Measurements from ENCODE around the gene GFY. TPM values are rescaled to one million over a fixed set of nuclear protein-coding genes. Genes with fewer than 3 reads are reported as not detected.

The GFY gene
- total and polyA plus RNA-seq, 5 donors, result not detected

- Histone ChIP-seq H3K27me3 (ENCODE audit: control insufficient read depth, insufficient read depth) (no peaks in the 10 kb centered on the region), H3K9me3 (ENCODE audit: control insufficient read depth, low read length) (no peaks in the 10 kb centered on the region), H3K27ac (ENCODE audit: low read length) (no peak overlapping the region), H3K4me3 (ENCODE audit: low read length) (no peak overlapping the region), H3K4me1 (ENCODE audit: control insufficient read depth, insufficient read depth, low read length) (no peaks in the 10 kb centered on the region)
- DNase-seq (no peak), ATAC-seq (no peak)
- 72% methylated on average over 5 of the region's 5 CpGs for WGBS
- intact Hi-C loops (cut with DNase I), result no loop called here
Measured at GRCh38 chr19:49409441-49410029, 15.7 kb upstream of the GFY start.

DNA sequence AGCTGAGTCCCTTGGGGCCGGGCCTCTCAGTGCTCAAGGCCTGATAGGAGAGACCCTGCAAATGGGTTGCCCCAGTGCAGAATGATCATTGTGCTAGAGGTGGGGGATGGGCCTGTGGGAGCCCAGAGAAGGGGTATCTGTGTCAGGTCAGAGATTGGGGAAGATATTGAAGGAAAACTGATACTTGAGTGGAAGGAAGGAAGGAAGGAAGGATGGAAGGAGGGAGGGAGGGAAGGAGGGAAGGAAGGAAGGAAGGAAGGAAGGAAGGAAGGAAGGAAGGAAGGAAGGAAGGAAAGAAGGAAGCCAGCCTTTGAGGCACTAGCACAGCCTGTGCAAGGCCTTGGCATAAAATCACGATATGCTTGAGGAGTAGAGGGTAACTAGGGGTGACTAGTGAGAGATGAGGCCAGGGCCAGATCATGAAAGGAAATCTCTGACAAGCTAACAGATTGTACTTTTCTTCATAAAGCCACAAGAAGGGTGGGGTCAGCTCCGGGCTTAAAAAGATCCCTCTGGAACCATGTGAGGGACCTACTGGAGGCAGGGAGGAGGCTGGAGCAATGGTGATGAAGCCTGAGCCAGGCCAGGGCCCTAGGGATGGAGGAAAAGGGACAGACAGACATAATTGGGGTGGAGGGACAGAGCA lies 13.4 kb upstream of the GFY start:
- WGBS, result 71% methylated on average over 3 of the region's 3 CpGs
- Histone ChIP-seq H3K4me1 (ENCODE audit: control insufficient read depth, insufficient read depth, low read length) (no peaks in the 10 kb centered on the region), H3K27me3 (ENCODE audit: control insufficient read depth, insufficient read depth) (no peaks in the 10 kb centered on the region), H3K27ac (ENCODE audit: low read length) (no peak overlapping the region), H3K4me3 (ENCODE audit: low read length) (no peak overlapping the region), H3K9me3 (ENCODE audit: control insufficient read depth, low read length) (no peaks in the 10 kb centered on the region)
- DNase-seq, result no peak
- no peak for ATAC-seq
- intact Hi-C loops (cut with DNase I), result no loop called here

DNA sequence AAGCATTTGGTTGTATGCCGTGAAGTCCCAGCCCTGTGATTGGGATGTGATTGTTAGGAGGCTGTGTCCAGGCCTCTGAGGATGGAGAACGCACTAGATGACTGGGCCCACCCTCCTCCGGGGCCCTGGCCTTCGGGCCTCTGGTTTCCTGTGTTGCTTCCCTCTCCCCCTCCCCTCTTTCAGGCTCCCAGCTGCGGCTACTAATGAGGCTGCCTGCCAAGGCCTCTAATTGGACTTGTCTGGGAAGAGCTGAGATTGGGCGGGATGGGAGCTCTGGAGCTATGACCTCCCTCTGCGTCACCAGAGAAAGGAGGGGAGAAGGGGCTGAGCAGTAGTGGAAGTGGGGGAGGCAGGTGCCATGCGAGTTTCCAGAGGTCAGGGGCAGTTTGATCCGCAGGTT lies 11.8 kb upstream of the GFY start:
- DNase-seq (no peak), ATAC-seq (no peak)
- no peaks in the 10 kb centered on the region for H3K4me1 ChIP-seq (ENCODE audit: control insufficient read depth, insufficient read depth, low read length)
- 51% methylated on average over 9 of the region's 9 CpGs for WGBS
- no peak overlapping the region for H3K4me3 ChIP-seq (ENCODE audit: low read length)
- intact Hi-C loops (cut with DNase I), result no loop called here
- no peaks in the 10 kb centered on the region for H3K9me3 ChIP-seq (ENCODE audit: control insufficient read depth, low read length)
- no peak overlapping the region for H3K27ac ChIP-seq (ENCODE audit: low read length)
- no peaks in the 10 kb centered on the region for H3K27me3 ChIP-seq (ENCODE audit: control insufficient read depth, insufficient read depth)

DNA sequence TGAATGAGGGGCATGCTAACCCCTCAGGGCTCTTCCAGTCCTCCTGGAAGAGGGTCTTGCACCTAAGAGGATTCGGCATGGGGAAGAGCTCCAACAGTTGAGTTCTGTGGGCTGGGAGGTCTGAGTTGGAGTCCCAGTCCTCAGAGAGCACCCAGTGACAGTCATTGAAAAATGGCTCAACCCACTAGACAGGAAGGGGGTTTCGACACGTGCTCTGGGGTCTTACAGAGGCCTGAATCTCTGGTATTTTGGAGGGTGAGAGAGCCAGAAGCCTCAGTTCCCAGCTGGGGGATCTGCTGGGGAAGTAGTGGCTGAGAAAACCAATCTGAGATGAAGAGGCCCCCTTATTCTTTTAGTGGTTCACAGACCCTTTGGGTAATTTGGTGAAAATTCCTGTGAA lies 10.9 kb upstream of the GFY start:
- H3K27me3 ChIP-seq (ENCODE audit: control insufficient read depth, insufficient read depth), result no peaks in the 10 kb centered on the region
- no peaks in the 10 kb centered on the region for H3K4me1 ChIP-seq (ENCODE audit: control insufficient read depth, insufficient read depth, low read length)
- no peak overlapping the region for H3K4me3 ChIP-seq (ENCODE audit: low read length)
- ATAC-seq, result no peak
- H3K9me3 ChIP-seq (ENCODE audit: control insufficient read depth, low read length), result no peaks in the 10 kb centered on the region
- H3K27ac ChIP-seq (ENCODE audit: low read length), result no peak overlapping the region
- intact Hi-C loops (cut with DNase I), result no loop called here
- WGBS, result 78% methylated on average over 3 of the region's 3 CpGs
- no peak for DNase-seq

DNA sequence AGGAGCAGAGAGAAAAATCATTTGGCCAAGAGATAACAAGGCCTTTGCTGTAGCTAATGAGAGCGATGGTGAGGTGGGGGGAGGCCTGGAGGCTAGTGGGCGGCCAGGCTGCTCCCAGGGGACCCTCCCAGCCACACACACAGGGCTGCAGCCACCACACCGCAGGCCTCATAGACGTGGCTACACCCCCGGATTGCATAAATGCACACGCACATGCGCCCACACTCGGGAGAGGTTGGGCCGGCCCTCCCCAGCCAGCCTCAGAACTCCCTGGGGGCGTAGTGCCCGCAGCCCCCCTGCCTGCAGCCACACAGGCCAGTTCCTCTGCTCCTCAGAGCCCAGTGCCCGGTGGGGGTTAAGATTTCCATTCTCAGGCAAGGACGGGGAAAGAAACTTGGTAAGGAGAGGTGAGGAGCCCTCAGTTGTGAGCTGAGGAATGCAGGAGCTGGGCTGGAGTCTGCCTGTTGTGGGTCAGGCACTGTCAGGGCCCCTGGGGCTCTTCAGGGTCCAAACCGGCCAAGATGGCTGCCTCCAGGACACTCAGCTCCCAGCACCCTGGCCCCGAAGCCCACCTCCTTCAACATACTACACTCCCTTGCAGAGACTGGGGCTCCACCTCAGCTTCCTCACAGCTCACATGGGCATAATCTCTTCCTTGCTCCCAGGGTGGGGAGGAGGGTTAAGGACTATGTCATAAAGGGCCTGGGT lies 9.9 kb upstream of the GFY start:
- DNase-seq (no peak), ATAC-seq (no peak)
- Histone ChIP-seq H3K27ac (ENCODE audit: low read length) (no peak overlapping the region), H3K9me3 (ENCODE audit: control insufficient read depth, low read length) (no peaks in the 10 kb centered on the region), H3K27me3 (ENCODE audit: control insufficient read depth, insufficient read depth) (no peaks in the 10 kb centered on the region), H3K4me1 (ENCODE audit: control insufficient read depth, insufficient read depth, low read length) (no peaks in the 10 kb centered on the region), H3K4me3 (ENCODE audit: low read length) (no peak overlapping the region)
- intact Hi-C loops (cut with DNase I), result no loop called here
- WGBS, result 49% methylated on average over 15 of the region's 15 CpGs

DNA sequence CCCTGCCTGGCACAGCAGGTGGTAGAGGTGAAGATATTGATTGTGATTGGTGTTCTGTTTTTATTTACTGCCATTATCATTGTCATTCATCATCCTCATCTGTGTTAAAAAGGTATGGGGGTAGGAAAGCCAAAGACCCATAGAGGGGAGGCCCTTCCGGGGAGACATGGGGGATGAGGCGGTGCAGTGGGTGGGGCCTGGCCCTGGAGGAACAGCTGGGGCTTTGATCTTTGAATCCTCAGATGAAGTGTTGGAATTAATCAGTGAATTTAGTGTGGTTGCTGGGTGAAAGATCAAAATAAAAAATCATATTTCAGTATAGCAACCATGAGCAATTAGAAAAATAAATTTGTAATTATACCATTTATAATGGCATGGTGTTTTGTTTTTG lies 9.4 kb upstream of the GFY start:
- intact Hi-C loops (cut with DNase I), result no loop called here
- ATAC-seq, result no peak
- no peak overlapping the region for H3K27ac ChIP-seq (ENCODE audit: low read length)
- 92% methylated on average over 2 of the region's 2 CpGs for WGBS
- no peaks in the 10 kb centered on the region for H3K4me1 ChIP-seq (ENCODE audit: control insufficient read depth, insufficient read depth, low read length)
- no peak overlapping the region for H3K4me3 ChIP-seq (ENCODE audit: low read length)
- H3K27me3 ChIP-seq (ENCODE audit: control insufficient read depth, insufficient read depth), result no peaks in the 10 kb centered on the region
- DNase-seq, result no peak
- H3K9me3 ChIP-seq (ENCODE audit: control insufficient read depth, low read length), result no peaks in the 10 kb centered on the region

DNA sequence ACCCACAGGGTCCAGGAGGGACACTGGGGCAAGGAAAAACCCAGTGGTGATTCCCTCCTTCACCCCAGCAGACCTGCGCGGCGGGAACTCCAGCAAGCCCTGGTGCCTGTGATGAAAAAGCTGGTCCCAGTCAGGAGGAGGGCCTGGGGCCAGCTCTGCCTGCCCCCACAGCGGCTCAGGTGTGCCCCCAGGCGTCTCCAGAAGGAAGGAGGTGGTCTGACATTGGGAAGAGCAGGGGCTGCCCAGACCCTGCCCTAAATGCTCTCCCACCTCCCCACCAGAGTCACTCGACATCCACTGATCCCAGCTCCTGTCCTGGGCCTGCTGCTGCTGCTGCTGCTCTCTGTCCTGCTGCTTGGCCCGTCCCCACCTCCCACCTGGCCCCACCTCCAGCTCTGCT lies 8.1 kb upstream of the GFY start:
- no peak for DNase-seq
- no peaks in the 10 kb centered on the region for H3K9me3 ChIP-seq (ENCODE audit: control insufficient read depth, low read length)
- H3K4me3 ChIP-seq (ENCODE audit: low read length), result no peak overlapping the region
- ATAC-seq, result no peak
- H3K27ac ChIP-seq (ENCODE audit: low read length), result no peak overlapping the region
- no peaks in the 10 kb centered on the region for H3K27me3 ChIP-seq (ENCODE audit: control insufficient read depth, insufficient read depth)
- intact Hi-C loops (cut with DNase I), result no loop called here
- WGBS, result 62% methylated on average over 7 of the region's 7 CpGs
- H3K4me1 ChIP-seq (ENCODE audit: control insufficient read depth, insufficient read depth, low read length), result no peaks in the 10 kb centered on the region

DNA sequence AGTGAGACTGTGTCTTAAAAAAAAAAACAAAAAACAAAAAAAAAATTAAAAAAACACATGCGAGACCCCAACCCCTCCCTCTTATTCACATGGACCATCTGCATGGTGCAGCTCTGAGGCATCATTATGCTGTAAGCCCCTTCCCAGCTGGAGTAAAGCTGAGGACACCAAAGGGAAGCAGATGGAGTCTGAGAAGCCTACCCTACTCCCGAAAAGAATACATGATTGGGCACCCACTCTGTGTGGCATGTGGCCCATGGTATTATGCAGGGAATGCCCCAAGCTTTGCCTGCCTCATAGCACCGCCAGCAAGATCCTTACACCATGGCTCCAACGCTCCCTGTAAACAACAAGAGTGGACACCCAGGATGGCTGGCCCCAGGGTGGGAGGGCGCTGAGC lies 6.7 kb upstream of the GFY start:
- Histone ChIP-seq H3K4me1 (ENCODE audit: control insufficient read depth, insufficient read depth, low read length) (no peaks in the 10 kb centered on the region), H3K27me3 (ENCODE audit: control insufficient read depth, insufficient read depth) (no peaks in the 10 kb centered on the region), H3K9me3 (ENCODE audit: control insufficient read depth, low read length) (no peaks in the 10 kb centered on the region), H3K4me3 (ENCODE audit: low read length) (no peak overlapping the region), H3K27ac (ENCODE audit: low read length) (no peak overlapping the region)
- ATAC-seq (no peak), DNase-seq (no peak)
- WGBS, result 85% methylated on average over 5 of the region's 5 CpGs
- intact Hi-C loops (cut with DNase I), result no loop called here

- WGBS, result 82% methylated on average over 2 of the region's 2 CpGs
- Histone ChIP-seq H3K4me3 (ENCODE audit: low read length) (no peak overlapping the region), H3K27ac (ENCODE audit: low read length) (no peak overlapping the region), H3K27me3 (ENCODE audit: control insufficient read depth, insufficient read depth) (no peaks in the 10 kb centered on the region), H3K4me1 (ENCODE audit: control insufficient read depth, insufficient read depth, low read length) (no peaks in the 10 kb centered on the region), H3K9me3 (ENCODE audit: control insufficient read depth, low read length) (no peaks in the 10 kb centered on the region)
- DNase-seq (no peak), ATAC-seq (no peak)
- intact Hi-C loops (cut with DNase I), result no loop called here
Measured at GRCh38 chr19:49419173-49419572, 6.0 kb upstream of the GFY start.

DNA sequence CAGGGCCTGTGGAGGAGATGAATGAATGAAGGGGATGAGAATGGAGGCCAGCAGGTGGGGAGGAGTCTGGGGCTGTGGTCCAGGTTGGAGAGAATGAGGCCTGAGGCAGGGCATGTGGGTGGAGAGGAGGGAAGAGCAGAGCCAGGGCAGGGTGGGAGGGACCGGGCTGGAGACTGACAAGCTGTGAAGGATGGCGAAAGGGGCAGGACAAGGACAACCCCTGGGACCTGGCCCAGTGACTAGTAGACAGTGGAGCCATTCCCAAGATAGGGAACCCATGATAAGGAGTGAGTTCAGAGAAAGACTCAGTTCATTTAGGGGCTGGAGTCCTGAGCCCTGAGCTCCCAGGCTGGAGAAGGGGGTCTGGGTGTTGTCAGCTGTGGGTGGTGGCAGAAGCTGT lies 5.0 kb upstream of the GFY start:
- no peaks in the 10 kb centered on the region for H3K27me3 ChIP-seq (ENCODE audit: control insufficient read depth, insufficient read depth)
- WGBS, result 66% methylated on average over 2 of the region's 2 CpGs
- intact Hi-C loops (cut with DNase I), result loop anchor here in 1 of 4 donors (10.0 kb wide), 1 partner anchor 195 kb away; no protein-coding TSS in a partner anchor

DNA sequence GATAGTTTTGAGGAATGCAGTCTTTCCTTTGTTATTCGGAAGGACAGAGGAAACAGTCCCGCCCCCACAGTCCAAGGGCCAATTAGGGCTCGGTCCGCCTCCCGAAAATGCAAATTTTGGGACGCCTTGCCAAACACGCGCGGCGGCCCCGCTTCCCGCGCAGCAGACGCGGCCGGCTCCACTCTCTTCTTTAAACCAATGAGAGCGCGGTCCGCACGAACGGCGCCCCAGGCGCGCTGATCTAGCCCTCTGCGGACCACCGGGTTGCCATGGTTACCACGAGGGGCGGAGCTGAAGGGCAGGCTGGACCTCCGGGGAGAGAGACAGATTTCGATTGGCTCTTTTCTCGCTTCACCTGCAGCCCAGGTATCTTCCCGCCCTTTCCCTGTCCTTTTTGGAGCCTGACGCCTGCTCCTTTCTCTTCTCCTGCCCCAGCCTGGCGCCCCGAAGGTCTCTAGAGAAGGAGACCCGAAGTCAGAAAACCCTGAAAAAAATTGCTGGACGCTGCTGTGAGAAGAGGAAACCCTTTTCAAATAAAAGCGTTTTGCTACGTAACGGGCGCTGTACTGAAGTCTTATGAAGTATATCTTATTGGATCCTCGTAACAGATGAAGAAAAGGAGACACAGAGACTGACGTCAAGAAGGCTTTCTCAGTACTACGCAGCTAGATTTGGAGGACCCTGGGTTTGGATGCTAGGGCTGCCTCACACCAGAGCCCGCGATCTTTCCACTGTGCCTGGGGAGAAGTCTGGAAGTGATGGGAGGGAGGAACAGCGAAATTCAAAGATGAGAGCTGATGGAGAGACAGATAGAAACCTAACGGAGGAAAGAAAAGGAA lies 3.9 kb upstream of the GFY start:
- no peaks in the 10 kb centered on the region for H3K4me1 ChIP-seq (ENCODE audit: control insufficient read depth, insufficient read depth, low read length)
- intact Hi-C loops (cut with DNase I), result loop anchor here in 1 of 4 donors (10.0 kb wide), 1 partner anchor 196 kb away; no protein-coding TSS in a partner anchor
- no peaks in the 10 kb centered on the region for H3K9me3 ChIP-seq (ENCODE audit: control insufficient read depth, low read length)
- peak; percentile 70 to 87 for ATAC-seq
- peak; percentile 80 to 93 (median 90) for DNase-seq
- 8% methylated on average over 48 of the region's 48 CpGs for WGBS
- H3K4me3 ChIP-seq (ENCODE audit: low read length), result peak overlapping the region; percentile 4
- no peaks in the 10 kb centered on the region for H3K27me3 ChIP-seq (ENCODE audit: control insufficient read depth, insufficient read depth)
- no peak overlapping the region for H3K27ac ChIP-seq (ENCODE audit: low read length)

More for the DNA sequence above, 5.0 kb upstream of the GFY start:
- Histone ChIP-seq H3K4me1 (ENCODE audit: control insufficient read depth, insufficient read depth, low read length) (no peaks in the 10 kb centered on the region), H3K9me3 (ENCODE audit: control insufficient read depth, low read length) (no peaks in the 10 kb centered on the region), H3K27ac (ENCODE audit: low read length) (no peak overlapping the region), H3K4me3 (ENCODE audit: low read length) (no peak overlapping the region)
- no peak for ATAC-seq
- no peak for DNase-seq

All from right cardiac atrium (tissue), 5 donors.